Measurements from ENCODE around the gene LCN10.

Gene LCN10

GRCh38 chr9:136742591-136743391 is at the start of gene LCN10:
LCN10 (minus strand) TSS chr9:136742940; CDS start chr9:136742903, 37 bp downstream.
- peak; percentile 45 for TF ChIP-seq CTCF (IDR thresholded peaks at IDR 0.05)

DNA sequence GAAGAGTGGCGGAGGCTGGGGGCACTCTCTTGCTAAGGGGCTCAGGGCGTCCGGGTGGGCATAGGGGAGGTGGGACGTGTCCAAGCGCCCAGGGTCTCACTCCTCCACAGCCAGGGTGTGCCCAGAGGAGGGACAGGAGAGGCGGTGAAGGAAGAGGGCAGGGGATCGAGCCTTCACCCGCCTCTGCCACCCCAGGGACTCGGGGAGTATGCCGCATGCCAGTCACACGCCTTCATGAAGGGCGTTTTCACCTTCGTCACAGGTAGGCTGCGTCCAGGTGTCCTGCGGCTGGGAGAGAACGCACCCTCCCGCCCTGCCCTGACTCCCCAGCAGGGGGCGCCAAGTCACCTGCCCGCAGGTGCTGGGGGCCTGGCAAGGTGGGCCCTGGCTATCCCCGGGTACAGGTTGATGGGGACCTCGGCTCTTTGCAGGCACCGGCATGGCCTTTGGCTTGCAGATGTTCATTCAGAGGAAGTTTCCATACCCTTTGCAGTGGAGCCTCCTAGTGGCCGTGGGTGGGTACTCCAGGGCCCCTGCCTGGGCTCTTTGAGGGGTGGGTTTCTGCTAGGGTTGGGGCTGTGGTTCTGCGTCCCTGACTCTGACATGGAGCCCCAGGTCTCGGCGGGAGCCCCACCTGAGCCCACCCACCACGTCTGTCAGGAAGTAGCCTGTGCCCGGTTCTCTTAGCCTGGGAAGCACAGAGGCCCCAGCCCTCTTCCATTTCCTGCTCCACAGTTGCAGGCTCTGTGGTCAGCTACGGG is 49.0 kb upstream of the LCN10 start:
- peak; percentile 100 for TF ChIP-seq CTCF (IDR thresholded peaks at IDR 0.05)

DNA sequence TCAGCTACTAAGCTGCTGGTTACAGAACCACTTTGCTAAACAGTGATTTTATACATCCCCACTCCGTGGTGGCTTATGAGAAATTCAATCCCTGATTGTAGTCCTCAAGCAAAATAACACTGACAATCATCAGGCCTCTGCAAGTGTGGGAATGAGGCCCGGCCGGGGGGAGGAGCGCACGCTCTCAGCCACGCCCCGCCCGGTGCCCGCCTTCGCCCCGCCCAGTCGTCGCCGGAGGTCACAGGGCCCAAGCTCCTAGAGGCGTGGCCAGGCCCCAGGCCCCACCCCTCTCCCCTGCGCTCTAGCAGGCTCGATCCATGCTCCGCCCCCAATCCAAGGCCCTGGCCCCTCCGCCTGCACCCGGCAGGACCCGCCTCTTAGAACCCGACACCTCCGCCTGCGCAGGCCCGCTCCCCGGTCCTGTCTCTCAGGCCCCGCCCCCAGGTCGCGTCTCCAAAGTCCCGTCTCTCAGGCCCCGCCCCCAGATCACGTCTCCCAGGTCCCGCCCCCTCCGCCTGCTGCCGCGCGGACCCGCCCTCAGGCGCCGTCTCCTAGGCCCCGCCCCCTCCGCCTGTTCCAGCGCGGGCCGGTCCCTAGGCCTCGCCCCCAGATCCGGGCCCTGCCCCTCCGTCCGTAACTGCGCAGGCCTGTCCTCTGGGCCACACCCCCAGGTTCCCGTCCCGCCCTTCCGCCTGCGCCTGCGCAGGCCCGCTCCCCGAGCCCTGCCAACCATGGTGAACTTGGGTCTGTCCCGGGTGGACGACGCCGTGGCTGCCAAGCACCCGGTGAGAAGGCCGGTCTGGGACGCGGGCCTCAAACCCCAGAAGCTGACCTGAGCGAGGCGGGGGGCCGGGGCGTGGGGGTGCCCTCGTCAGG is 48.1 kb upstream of the LCN10 start, which contains the start of gene TMEM141:
Gene TMEM141, plus strand, starts transcription at position 705 of the 876 bp plus-strand sequence. Its CDS starts 27 bp downstream, at position 732.
- no peak for TF ChIP-seq CTCF (IDR thresholded peaks at IDR 0.05)

GRCh38 chr9:136789523-136789937 is 46.8 kb upstream of the LCN10 start:
- no peak for TF ChIP-seq CTCF (IDR thresholded peaks at IDR 0.05)

GRCh38 chr9:136787690-136788400 is 45.1 kb upstream of the LCN10 start:
- TF ChIP-seq CTCF (IDR thresholded peaks at IDR 0.05), result peak; percentile 79

- TF ChIP-seq CTCF (IDR thresholded peaks at IDR 0.05), result no peak
Observed at GRCh38 chr9:136786451-136786850, 43.7 kb upstream of the LCN10 start.
